CD14-positive monocyte (primary cell): ENCODE measurements around the gene PLAC9. TPM values are rescaled to one million over a fixed set of nuclear protein-coding genes. Genes with fewer than 3 reads are reported as not detected.
A peak's percentile ranks its signal among the peaks of the same experiment; 100 is the strongest.

Experiments
- DNase-seq, 3 donors: peaks; one replicate each; pipeline ENCODE4 v3.0.0-alpha.2; 2011 to 2022
- H2AFZ ChIP-seq: 2 replicates; pipeline ENCODE4 v1.6.0; 2012; ENCODE audit warnings: mild to moderate bottlenecking, low read depth, low read length, inconsistent platforms; ENCODE audit not compliant: insufficient read depth, poor library complexity, severe bottlenecking
- H3K27ac ChIP-seq, 2 donors: 1 replicate in 1 of 2; 2 replicates in 1 of 2; pipeline ENCODE4 v1.5.1; 2012 to 2013; ENCODE audit warnings: low read length in 2 of 2, control low read depth in 1 of 2, inconsistent platforms in 1 of 2, low read depth in 1 of 2, mild to moderate bottlenecking in 1 of 2
- H3K27me3 ChIP-seq, 2 donors: one replicate each; pipeline versions ENCODE4 v1.6.0 to v1.6.1; 2011 to 2013; ENCODE audit warnings: low read length in 2 of 2; ENCODE audit not compliant: control insufficient read depth in 2 of 2, insufficient read depth in 2 of 2
- H3K36me3 ChIP-seq, 2 donors: replicated peaks in 1 of 2; 1 replicate in 1 of 2; 2 replicates in 1 of 2; pipeline versions ENCODE4 v1.5.1 to v1.6.1; 2012 to 2013; ENCODE audit warnings: low read length in 2 of 2, control low read depth in 1 of 2, inconsistent platforms in 1 of 2, mild to moderate bottlenecking in 1 of 2; ENCODE audit not compliant: insufficient read depth in 2 of 2, control insufficient read depth in 1 of 2
- H3K4me1 ChIP-seq, 2 donors: 1 replicate in 1 of 2; 2 replicates in 1 of 2; pipeline versions ENCODE4 v1.5.1 to v1.6.1; 2012 to 2013; ENCODE audit warnings: low read length in 2 of 2, control low read depth in 1 of 2, inconsistent platforms in 1 of 2, mild to moderate bottlenecking in 1 of 2, moderate library complexity in 1 of 2; ENCODE audit not compliant: insufficient read depth in 2 of 2, control insufficient read depth in 1 of 2
- H3K4me2 ChIP-seq: replicated peaks from 2 replicates; pipeline ENCODE3; 2012; ENCODE audit warnings: low read length, moderate library complexity, mild to moderate bottlenecking; ENCODE audit not compliant: poor library complexity, severe bottlenecking; ENCODE audit errors: extremely low read depth
- H3K4me3 ChIP-seq, 3 experiments: fragments of 200-600 bp in 1 of 3; sonication (generic) in 1 of 3; replicated peaks in 1 of 3; 1 replicate in 2 of 3; 2 replicates in 1 of 3; pipeline ENCODE4 v1.5.1; 2011 to 2013; ENCODE audit warnings: low read length in 3 of 3, mild to moderate bottlenecking in 3 of 3, control low read depth in 2 of 3, low read depth in 2 of 3, inconsistent platforms in 1 of 3, moderate library complexity in 1 of 3
- H3K79me2 ChIP-seq: 2 replicates; pipeline ENCODE4 v1.6.0; 2012; ENCODE audit warnings: mild to moderate bottlenecking, control low read depth, inconsistent platforms, low read length, moderate library complexity; ENCODE audit not compliant: insufficient read depth
- H3K9ac ChIP-seq: 2 replicates; pipeline ENCODE4 v1.6.0; 2017; ENCODE audit warnings: low read length, mild to moderate bottlenecking; ENCODE audit not compliant: insufficient read depth, poor library complexity, severe bottlenecking
- H3K9me3 ChIP-seq, 2 donors: replicated peaks in 1 of 2; 1 replicate in 1 of 2; 2 replicates in 1 of 2; pipeline versions ENCODE4 v1.5.1 to v1.6.1; 2012 to 2013; ENCODE audit warnings: low read length in 2 of 2, control low read depth in 1 of 2; ENCODE audit not compliant: control insufficient read depth in 1 of 2, insufficient read depth in 1 of 2
- H4K20me1 ChIP-seq: 2 replicates; pipeline ENCODE4 v1.6.0; 2012; ENCODE audit warnings: mild to moderate bottlenecking, low read length, control low read depth, moderate library complexity; ENCODE audit not compliant: insufficient read depth
- H3K27ac Mint-ChIP-seq, 7 donors: one replicate each; pipeline ENCODE4 v1.8.0; 2020; ENCODE audit warnings: mild to moderate bottlenecking in 7 of 7, mixed read lengths in 7 of 7, moderate library complexity in 6 of 7, inconsistent platforms in 2 of 7
- H3K27me3 Mint-ChIP-seq, 3 donors: one replicate each; pipeline ENCODE4 v1.8.0; 2021 to 2022; ENCODE audit warnings: low read depth in 3 of 3, mild to moderate bottlenecking in 3 of 3, mixed read lengths in 3 of 3, moderate library complexity in 3 of 3, inconsistent platforms in 1 of 3
- H3K36me3 Mint-ChIP-seq, 2 donors: one replicate each; pipeline ENCODE4 v1.8.0; 2020; ENCODE audit warnings: mixed read lengths in 2 of 2, inconsistent platforms in 1 of 2, mild to moderate bottlenecking in 1 of 2
- H3K4me1 Mint-ChIP-seq: one replicate; pipeline ENCODE4 v1.8.0; 2020; ENCODE audit warnings: mild to moderate bottlenecking, mixed read lengths
- H3K4me3 Mint-ChIP-seq, 2 donors: one replicate each; pipeline ENCODE4 v1.8.0; 2020; ENCODE audit warnings: mild to moderate bottlenecking in 2 of 2, mixed read lengths in 2 of 2, moderate library complexity in 1 of 2
- H3K9me3 Mint-ChIP-seq, 7 donors: one replicate each; pipeline ENCODE4 v1.8.0; 2020 to 2022; ENCODE audit warnings: mixed read lengths in 7 of 7, mild to moderate bottlenecking in 6 of 7, moderate library complexity in 6 of 7, inconsistent platforms in 2 of 7
- CTCF ChIP-seq: fragments of 200-600 bp; IDR thresholded peaks from one replicate; pipeline ENCODE4 v1.8.0; 2022; ENCODE audit warnings: antibody characterized with exemption, mild to moderate bottlenecking
- WGBS: methylation state at CpG from one replicate; pipeline ENCODE4 v1.1.5; 2013; ENCODE audit warnings: missing lambda C conversion rate; ENCODE audit not compliant: insufficient coverage; 5-methylcytosine and 5-hydroxymethylcytosine counted together
- intact Hi-C, 2 donors: fragments of 100-400 bp; cut with micrococcal nuclease; formaldehyde crosslinking; loops; one replicate each; pipeline versions ENCODE4 v1.15.0 to v1.15.1; 2023
- polyA plus RNA-seq, 3 donors: library from polyadenylated mRNA; depleted of rRNA in 1 of 3; unstranded in 2 of 3; stranded (reverse) in 1 of 3; fragments of 300-500 nt in 2 of 3; fragments of >200 nt in 1 of 3; fragmentation: Illumina TruSeq in 2 of 3; gene quantifications; 1 replicate in 2 of 3; 2 replicates in 1 of 3; pipeline ENCODE4 v1.2.3, GENCODE V29; 2012 to 2021

Gene PLAC9
- polyA plus RNA-seq, 3 donors = not detected

GRCh38 chr10:80154626-80154977, 22.1 kb downstream of the PLAC9 start:
- Histone ChIP-seq H3K9ac (no peak overlapping the region), H3K4me1 (peaks cover 15 to 17% of the 10 kb centered on the region in 2 donors), H3K27ac (no peak overlapping the region), H3K79me2 (no peaks in the 10 kb centered on the region), H4K20me1 (peaks cover 33% of the 10 kb centered on the region), H3K9me3 (no peaks in the 10 kb centered on the region), H3K27me3 (no peaks in the 10 kb centered on the region), H2AFZ (no peak overlapping the region), H3K4me3 (no peak overlapping the region), H3K4me2 (no peak overlapping the region), H3K36me3 (peaks cover 80 to 98% of the 10 kb centered on the region in 2 donors)
- H3K27me3 Mint-ChIP-seq = no peaks in the 10 kb centered on the region
- TF ChIP-seq CTCF = no peak
- peaks cover 0 to 2% (median 0%) of the 10 kb centered on the region in 7 donors for H3K9me3 Mint-ChIP-seq
- peak overlapping the region in 1 of 7 donors; percentile 52 for H3K27ac Mint-ChIP-seq
- peaks cover 16% of the 10 kb centered on the region for H3K4me1 Mint-ChIP-seq
- H3K36me3 Mint-ChIP-seq = peaks cover 92 to 98% of the 10 kb centered on the region in 2 donors
- no peak for DNase-seq
- no peak overlapping the region for H3K4me3 Mint-ChIP-seq
- WGBS = 93% methylated on average over 3 of the region's 5 CpGs
- intact Hi-C loops = no loop called here

- H3K9me3 Mint-ChIP-seq = peaks cover 0 to 2% (median 0%) of the 10 kb centered on the region in 7 donors
- WGBS = 100% methylated on average over 3 of the region's 10 CpGs
- H3K9ac ChIP-seq = no peak overlapping the region
- no peak for TF ChIP-seq CTCF
- no peaks in the 10 kb centered on the region for H3K27me3 ChIP-seq
- H3K4me1 ChIP-seq = peaks cover 19 to 20% of the 10 kb centered on the region in 2 donors
- H3K4me2 ChIP-seq = no peak overlapping the region
- no peaks in the 10 kb centered on the region for H3K27me3 Mint-ChIP-seq
- intact Hi-C loops = loop anchor here in 1 of 2 donors (5.0 kb wide), 1 partner anchor 47 kb away; no protein-coding TSS in a partner anchor
- H3K4me3 ChIP-seq = no peak overlapping the region
- no peak overlapping the region for H3K27ac ChIP-seq
- no peaks in the 10 kb centered on the region for H3K9me3 ChIP-seq
- peak overlapping the region in 2 of 7 donors; percentile 2 to 52 for H3K27ac Mint-ChIP-seq
- no peak overlapping the region for H2AFZ ChIP-seq
- H3K4me3 Mint-ChIP-seq = no peak overlapping the region
- DNase-seq = no peak
- peaks cover 81 to 100% of the 10 kb centered on the region in 2 donors for H3K36me3 ChIP-seq
- no peaks in the 10 kb centered on the region for H3K79me2 ChIP-seq
- H3K36me3 Mint-ChIP-seq = peaks cover 96 to 100% of the 10 kb centered on the region in 2 donors
- peaks cover 21% of the 10 kb centered on the region for H3K4me1 Mint-ChIP-seq
- peaks cover 38% of the 10 kb centered on the region for H4K20me1 ChIP-seq
These were observed 22.6 kb downstream of the PLAC9 start for GRCh38 chr10:80154978-80155695.
